ENCODE measurements around the gene RAD51B. TPM values are rescaled to one million over a fixed set of nuclear protein-coding genes. Genes with fewer than 3 reads are reported as not detected.
"Not testable (repeated sequence)": the region's sequence is repeated elsewhere in the genome, so short reads cannot be mapped to it uniquely, and the experiment has no call there.

Gene RAD51B
- polyA plus RNA-seq, 10 donors: 5.3 to 10.7 (median 7.5) TPM

DNA sequence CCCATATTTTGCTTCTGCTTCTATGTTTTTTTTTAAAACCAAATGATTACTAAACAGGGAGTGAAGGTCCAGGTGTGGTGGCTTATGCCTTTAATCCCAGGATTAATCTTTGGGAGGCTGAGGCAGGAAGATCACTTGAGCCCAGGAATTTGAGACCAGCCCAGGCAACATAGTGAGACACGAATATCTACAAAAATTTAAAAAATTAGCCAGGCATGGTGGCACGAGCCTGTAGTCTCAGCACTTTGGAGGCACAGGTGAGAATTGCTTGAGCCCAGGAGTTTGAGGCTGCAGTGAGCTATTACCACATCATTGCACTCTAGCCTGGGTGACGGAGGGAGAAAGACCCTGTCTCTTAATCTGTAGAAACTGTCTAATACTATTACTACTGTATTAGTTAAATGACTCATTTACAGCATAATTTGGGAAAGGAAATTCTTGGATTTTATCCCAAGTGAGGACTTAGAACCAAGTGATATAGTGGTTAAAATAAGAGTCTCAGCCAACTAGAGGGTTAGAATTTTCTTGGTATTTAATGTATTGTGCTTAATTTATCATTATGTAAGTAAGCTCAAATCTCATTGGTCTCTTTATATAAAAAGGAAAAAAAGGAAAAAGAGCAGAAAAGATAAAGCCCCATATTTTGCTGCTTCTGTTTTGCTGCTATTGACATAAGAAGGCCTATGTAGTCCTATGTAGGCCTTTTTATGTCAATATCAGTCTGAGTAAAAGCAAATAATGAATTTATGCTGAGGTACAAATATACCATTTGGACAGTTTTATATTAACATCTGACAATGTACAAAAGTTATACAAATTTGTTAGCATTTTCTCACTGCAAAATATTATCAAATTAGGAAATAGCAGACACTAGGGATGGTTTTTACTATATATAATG, 163.4 kb downstream of the RAD51B start:
- DNase-seq: no peak

DNA sequence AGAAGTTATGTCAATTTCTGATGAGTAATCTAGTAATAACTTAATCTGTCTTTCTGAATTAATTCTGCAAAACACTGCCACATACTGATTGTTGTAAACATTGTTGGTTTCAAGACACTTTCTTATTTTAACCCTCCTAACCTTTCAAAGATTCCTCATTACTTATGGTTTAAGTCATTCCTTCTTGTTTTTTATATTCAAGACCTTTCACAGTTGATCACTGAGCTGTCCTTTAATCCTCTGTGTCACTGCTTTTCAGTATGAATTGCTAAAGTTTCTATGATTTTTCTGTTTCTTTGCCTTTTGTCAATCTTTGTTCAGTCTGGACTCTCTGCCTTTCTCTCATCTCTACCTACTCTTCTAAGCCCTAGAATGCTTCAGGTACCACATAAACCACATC, 164.7 kb downstream of the RAD51B start:
- no peak for DNase-seq

DNA sequence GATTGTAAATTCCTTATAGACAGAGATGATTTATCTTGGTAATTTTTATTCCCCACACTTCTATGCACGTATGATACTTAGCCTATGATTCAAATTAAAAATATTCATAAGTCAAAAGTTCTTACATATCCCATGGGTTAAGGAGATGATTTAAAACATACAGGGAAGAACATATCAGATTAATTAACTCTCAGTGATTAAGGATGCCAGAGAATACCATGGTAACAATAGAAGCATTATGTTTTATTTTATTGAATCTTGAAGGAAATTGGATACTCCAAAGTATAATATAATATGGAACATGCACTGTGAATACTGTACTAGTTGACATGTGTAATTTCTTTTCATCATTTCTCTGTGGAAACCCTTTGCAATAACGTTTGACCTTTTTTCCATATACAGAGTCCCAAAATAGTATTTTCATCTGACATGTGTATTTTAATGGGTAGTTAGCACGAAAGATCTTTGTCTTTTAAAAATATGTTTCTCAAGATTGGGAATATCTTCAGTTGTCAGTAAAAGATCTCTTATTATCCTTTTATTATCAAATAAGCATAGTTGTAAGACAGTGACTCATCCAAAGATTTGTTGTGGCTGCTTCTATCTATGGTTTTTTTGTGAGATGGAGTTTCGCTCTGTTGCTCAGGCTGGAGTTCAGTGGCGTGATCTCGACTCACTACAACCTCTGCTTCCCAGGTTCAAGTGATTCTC, 166.7 kb downstream of the RAD51B start:
- DNase-seq: peak in 2 of 3 donors; percentile 65 to 68

DNA sequence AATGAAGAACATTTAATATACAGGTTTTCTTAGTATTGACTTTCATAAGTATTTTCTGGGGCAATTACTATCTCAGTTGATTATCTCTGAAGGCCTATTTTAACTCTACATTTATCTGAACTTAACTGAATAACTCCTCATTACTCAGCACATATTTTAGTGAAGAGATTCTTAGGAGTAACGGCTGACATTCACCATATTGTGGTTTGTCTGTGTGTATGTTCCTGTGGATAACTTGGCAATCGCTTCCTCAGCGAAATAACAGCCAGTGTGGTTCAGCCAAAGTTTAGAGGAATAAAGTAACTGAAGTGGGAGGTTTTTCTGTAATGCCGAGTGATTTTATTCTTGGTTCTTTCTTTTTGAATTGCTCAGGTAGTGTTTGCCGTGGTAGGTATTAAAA, 168.0 kb downstream of the RAD51B start:
- peak; percentile 86 to 93 (median 93) for DNase-seq

DNA sequence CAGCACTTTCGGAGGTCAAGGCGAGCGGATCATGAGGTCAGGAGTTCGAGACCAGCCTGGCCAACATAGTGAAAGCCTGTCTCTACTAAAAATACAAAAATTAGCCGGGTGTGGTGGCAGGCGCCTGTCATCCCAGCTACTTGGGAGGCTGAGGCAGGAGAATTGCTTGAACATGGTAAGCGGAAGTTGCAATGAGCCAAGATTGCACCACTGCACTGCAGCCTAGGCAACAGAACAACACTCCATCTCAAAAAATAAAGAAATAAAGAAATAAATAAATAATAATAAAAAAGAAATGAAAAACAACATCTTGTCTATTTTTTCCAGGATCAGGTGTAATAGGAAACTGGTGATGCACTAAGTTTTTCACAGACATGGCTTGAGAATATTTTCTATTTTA, 168.6 kb downstream of the RAD51B start:
- DNase-seq: not testable (repeated sequence)

DNA sequence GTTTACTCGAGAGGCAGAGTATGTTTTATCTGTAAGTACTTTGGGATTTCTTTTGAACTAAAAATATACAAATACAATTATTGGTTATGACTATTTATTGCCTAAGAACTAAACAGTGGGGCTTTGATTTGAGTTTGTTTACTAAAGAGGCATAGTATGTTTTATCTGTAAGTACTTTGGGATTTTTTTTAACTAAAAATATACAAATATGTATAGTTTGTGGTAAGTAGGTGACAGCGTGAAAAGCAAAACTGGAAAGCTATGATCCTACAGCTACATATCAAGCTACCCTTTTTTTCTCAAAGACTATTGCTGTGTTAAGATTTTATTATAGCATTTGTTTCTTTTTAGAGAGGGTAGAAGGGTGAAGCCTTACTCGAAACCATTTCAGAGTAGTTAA, 171.0 kb downstream of the RAD51B start:
- no peak for DNase-seq

DNA sequence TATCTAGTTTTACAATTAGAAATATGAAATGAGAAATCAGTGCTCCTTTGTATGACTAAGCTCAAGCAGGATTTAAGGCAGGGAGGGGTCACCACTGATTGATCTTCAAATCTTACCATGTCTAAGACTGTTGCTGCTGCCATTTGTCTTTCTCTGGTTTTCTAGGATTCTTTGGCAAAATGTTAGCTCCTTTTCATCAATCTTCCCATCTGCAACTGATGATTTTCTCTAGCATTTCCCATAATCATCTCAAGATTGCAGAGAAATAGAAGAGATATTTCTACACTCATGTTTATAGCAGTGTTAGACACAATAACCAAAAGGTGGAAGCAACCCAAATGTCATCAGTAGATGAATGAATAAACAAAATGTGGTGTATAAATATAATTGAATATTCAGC, 175.0 kb downstream of the RAD51B start:
- no peak for DNase-seq

DNA sequence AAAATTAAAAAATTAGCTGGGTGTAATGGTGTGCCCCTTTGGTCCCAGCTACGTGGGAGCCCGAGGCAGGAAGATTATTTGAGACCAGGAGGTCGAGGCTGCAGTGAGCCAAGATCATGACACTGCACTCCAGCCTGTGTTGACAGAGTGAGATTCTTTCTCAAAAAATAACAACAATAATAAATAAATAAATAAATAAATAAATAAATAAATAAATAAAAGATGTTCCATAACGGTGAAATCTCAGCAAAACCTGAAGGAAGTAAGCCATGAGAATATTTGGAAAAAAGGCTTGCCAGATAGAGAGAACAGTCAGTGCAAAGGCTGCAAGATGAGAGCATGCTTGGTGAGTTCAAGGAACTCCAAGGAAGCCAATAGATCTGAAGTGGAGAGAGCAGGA, 176.7 kb downstream of the RAD51B start:
- no peak for DNase-seq

DNA sequence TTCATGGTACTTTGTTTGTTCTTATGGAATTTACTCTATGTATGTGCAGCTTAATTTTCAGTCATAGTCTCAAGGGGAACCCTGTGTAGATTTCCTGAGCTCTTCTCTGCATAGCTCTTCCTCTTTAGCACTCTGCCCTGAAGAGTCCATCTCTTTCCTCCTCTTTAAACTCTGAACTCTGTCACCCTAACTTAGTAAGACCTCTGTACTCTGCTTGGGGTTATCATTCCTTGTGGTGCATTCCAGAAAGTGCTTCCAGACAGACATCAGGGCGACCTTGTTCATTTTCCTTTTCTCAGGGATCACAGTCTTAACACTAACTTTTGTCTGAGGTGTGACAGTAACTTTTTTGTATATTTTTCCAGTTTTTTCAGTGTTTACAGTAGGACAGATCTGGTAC, 179.3 kb downstream of the RAD51B start:
- peak in 1 of 3 donors; percentile 25 for DNase-seq

DNA sequence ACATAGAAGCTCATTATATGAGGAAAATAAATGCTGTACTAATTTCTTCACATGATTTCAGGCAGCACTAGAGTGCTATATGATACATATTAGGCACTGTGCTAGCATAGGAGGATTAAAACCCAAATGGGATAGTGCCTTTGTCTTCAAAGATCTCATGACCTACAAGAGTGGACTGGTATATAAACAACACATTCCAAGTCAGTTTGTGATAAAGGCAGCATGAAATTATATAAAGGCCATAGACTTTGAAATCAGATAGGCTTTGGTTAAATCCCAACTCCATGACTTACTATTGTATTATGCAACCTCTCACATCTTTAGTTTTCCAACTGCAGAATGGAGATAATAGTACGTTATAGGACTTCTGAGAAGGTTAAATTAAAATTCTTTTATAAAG, 179.7 kb downstream of the RAD51B start:
- peak in 1 of 3 donors; percentile 31 for DNase-seq

DNA sequence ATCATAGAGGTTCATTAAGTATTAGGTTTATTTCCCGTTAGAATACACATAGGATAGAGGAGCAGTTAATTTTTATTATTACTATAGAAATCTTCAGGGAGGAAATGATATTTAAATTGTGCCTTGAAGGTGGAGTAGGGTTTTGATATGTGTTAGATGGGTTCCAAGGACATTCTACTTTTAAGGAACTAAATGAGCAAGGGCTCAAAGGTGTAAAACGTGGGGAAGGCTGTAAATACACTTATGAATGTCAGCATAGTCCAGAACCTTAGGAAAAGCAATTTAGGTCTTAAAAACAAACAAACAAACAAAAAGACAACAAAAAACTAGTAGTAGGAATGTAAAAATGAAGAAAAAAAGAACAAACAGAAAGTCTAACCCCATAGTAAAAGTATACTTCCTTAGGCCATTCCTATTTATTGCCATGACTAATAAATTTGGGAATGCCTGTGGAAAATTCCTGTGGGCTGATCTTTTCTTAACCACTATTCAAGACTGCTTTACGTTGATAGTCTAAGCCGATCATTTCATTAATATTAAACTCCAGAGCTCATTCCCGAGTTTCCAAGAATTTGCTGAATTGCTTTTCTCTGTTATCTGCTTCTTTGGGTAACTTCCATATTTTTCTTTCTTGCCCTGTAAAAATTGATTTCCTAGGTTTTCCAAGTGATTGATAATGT, 180.3 kb downstream of the RAD51B start:
- peak; percentile 78 to 86 (median 85) for DNase-seq

DNA sequence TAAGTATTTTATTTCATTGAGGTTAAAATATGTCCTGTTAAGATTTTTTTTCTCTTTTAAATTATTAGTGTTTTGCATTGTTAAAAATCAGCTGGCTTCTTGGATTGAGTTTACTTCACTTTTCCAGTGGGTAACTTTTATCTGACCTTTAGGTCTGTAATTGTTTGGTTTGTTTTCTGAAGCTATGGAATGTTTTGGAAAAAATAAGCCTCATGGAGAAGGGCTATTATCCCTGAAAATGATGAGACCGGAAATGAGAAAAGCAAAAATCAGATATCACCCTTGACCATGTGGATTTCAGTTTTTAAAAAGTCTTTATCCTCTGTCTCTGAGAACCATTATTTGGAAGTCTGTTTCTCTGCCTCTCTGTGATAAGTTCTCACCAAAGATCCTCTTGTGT, 180.9 kb downstream of the RAD51B start:
- peak in 2 of 3 donors; percentile 32 to 62 for DNase-seq

DNA sequence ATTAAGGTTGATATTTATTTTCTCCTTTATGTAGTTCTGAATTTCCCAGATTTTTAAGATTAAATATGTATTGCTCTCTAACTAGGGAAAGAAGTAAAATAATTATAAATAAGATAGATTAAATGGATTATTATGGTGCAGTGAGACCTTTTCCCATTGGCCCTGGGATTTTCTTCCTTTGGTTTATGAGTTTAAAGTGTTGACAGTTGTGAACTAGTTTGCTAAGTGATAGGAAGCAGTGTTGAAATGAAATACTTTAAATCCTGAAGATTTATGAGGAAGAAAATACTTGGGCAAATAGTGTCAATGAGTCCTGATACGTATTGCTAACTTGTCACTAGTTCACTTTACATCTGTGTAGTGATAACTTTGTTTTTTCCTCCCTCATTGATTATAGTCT, 188.9 kb downstream of the RAD51B start:
- DNase-seq: no peak

DNA sequence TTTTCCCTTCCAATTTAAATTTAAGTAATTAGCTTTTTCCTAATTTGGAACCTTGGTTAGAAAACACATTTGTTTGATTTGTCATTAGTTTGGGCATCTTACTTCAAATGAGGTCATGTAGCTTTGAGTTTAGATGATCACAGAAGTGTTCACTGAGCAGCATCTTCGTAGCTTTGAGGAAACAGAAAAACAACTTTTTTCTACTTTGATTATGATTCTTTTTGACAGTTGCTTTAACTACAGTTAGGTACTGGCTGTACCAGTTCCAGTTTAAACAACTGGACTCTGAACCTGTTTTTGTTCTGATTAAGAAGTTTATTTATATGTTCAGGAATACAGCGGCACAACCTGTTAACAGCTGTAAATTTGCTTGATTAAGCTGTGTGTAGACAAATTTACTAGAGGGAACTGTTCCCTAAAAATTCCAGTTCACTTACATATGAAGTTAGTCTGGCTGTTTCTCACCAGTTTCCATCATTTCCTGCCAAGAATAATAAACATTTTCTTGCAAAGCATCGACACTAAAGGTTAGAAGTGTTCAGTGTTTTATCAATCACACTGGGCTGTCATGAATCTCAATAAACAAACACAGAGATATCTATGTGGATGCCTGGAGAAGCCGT, 191.9 kb downstream of the RAD51B start:
- DNase-seq: peak; percentile 78 to 90 (median 80)

DNA sequence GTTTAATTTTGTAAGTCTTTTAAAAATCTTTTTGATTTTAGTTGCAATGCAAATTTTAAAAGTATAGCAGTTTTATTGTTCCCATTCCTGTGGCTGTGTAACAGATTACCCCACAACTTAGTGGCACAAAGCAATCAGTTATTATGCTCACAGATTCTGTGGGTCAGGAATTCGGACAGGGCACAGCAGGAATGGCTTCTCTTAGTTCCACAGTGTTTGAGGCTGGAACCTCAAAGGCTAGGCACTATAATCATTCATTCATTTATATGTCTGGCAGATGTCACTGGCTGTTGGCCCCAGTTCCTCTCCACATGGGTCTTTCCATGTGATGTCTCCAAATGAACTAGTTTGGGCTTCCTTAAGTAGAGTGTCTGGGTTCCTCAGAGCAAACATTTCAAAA, 193.3 kb downstream of the RAD51B start:
- peak in 1 of 3 donors; percentile 26 for DNase-seq

DNA sequence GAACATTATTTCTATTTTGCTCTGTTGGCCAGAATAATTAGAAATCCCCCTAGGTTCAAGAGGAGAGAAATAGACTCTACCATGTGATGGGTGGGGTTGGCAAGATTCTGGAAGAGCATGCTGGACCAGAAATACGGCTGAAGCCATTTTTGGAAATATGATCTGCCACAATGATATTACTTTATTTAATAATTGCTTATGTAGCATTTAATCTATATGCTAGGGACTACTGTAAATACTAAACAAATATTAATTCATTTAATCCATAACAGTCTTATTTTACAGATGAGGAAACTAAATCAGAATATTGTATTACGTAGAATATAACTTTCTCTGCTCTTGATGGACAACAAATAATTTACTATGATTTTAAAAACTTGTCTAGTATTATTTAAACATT, 193.7 kb downstream of the RAD51B start:
- DNase-seq: no peak

DNA sequence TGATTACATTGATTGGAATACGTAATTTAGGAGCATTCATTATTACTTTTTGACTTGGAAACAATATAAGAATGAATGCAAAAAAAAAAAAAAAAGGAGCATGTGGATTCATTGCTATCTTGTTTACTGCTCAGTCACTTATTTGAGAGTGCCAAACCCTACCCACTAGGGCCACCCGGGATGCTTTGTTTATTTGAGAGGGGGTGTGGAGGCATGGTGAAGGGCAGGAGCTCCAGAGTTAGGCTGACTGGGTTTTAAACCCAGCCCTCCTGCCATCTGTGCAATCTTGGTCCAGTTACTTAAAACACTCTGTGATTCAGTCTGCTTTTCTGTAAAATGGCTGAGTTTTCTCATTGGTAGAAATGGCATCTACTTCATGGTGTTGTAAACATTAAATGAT, 195.2 kb downstream of the RAD51B start:
- no peak for DNase-seq

DNA sequence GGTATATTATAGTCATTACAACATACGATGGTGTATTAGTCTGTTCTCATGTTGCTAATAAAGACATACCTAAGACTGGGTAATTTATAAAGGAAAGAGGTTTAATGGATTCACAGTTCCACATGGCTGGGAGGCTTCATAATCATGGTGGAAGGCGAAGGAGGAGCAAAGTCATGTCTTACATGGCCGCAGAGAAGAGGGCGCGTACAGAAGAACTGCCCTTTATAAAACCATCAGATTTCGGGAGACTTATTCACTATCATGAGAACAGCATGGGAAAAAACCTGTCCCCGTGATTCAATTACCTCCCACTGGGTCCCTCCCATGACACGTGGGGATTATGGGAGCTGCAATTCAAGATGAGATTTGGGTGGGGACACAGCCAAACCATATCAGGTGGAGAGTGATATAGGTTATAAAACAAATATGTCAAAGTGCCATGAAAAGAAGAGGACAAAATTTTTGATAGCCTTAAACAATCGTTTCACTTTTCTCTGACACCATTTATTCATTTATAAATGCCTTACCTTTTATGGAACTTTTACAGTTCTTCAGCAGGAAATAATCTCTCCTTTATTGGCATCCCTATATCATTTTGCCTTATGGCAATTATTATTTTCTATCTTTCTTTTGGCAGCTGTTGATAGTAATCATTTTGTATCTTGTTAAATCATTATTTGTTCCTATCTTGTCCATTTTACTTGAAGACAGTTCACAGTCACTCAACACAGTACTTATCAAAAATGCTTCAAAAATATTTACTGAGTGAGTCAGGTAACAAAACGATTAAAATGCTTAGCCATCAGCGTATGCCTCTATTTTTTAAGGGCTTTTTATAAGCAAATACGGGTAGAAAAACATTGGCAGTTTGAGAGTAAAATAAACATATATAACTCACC, 196.0 kb downstream of the RAD51B start:
- no peak for DNase-seq

DNA sequence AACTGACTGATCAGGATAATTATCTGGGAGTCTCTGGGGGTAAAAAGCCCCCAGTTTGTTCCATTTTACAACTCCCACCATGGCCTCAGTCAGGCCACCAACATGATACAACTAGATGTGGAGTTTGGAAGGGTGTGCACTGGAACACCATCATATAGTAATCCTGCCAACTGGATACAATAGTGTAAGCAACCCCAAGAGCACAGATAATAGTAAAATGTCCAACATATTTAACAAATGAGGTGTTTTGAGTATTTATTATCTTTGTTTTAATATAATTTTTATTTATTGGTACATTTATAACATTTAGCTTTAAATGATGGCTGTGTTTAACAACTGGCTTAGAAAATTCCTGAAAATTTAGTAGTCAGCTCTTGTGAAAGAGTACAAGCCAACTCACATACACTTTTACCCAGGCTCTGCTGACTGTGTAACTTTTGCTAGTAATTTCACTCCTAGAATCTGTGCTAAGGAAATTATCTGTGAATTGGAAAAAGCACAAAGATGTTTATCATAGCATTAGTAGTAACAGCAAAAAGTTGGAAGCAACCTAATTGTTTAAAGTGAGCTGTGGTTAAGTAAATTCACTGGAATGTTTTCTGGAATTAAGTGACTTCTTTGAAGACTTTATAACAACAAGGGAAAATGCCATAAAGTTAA, 196.8 kb downstream of the RAD51B start:
- DNase-seq: peak in 1 of 3 donors; percentile 29

DNA sequence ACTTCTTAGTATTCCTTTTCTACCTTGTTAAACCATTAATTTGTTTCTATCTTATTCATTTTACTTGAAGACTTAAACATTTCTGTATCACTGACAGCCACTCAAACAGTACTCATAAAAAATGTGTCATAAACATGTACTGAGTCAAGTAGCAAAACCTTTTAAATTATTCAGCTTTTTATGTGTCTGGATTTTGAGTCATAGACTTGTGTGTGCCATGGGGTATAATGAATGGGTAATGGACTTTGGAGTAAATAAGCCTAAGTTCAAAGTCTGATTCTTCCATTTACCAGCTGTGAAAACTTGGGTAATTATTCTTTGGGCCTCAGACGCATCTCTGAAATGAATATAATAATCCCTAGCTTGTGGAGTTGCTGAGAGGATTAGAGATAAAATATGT, 199.0 kb downstream of the RAD51B start:
- no peak for DNase-seq

Data from muscle of back (tissue), 11 donors.